ENCODE measurements around the gene TBC1D1.

TBC1D1 gene

DNA sequence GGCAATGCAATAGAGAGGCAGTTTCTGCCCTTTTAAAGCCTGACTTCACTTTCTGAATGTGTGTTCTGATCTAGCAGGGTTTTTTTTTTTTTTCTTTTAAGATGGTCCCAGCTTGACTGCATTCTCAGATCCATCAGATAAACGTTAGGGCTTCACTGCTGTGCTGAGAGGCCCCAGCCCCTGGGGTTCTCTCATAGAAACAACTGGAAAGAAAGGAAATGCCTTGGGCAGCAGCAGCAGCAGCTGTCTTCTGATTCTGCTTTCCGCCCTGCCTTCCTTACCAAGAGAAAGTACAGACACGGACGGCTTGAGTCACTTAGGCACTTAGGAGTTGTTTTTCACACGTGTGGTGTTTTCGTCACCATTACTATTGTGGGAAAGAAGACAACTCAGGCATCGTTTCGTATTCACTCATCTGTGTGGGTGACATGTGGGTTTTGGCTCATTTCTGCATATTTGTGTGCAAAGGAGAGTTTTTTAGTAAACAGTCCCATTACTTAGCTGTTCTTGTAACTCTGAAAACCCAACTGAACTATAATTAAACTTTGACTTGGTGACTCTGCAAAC lies 241.3 kb downstream of the TBC1D1 start:
- no peaks in the 10 kb centered on the region for H3K9me3 Mint-ChIP-seq
- DNase-seq (ENCODE audit: low spot score in 2 of 2) (peak; percentile 55 to 87), ATAC-seq (peak; percentile 72)
- peaks cover 74% of the 10 kb centered on the region for H3K4me1 Mint-ChIP-seq
- peaks cover 39% of the 10 kb centered on the region for H3K36me3 Mint-ChIP-seq
- peak overlapping the region; percentile 99 for H3K27ac Mint-ChIP-seq
- peak overlapping the region; percentile 70 for H3K4me3 Mint-ChIP-seq

DNA sequence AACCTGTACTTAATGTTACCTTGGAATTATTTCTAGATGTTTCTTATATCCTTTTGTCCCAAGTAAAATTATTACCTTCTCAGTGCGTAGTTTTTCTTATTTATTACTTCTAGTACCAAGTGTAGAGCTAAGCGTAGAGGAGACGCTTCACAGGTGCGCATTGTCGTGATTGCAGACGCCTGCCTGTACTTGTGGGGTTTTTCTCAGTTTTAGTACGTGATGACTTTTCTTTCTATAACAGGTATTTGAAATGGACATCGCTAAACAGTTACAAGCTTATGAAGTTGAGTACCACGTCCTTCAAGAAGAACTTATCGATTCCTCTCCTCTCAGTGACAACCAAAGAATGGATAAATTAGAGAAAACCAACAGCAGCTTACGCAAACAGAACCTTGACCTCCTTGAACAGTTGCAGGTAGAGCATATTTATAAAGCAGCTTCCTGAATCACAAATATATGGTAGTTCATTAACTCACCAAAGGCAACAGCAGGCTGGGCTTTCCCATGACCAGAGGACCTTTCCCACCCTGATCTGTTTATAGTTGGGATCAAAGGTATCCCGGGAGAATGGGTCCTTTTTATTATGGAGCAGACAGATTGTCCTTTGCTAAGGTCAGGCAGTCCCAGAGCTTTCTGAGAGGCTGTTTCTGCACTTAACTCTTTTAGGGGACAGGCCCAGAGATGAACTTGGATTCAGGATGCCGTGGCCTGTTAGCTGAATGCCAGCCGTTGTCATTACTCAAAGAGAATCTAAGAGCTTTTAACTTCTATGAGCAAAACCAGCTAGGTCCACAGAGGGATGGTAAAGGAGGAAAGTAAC lies 242.2 kb downstream of the TBC1D1 start:
- peaks cover 40% of the 10 kb centered on the region for H3K36me3 Mint-ChIP-seq
- H3K4me1 Mint-ChIP-seq, result peaks cover 67% of the 10 kb centered on the region
- DNase-seq (ENCODE audit: low spot score in 2 of 2) (no peak), ATAC-seq (no peak)
- peak overlapping the region; percentile 70 for H3K4me3 Mint-ChIP-seq
- no peaks in the 10 kb centered on the region for H3K9me3 Mint-ChIP-seq
- H3K27ac Mint-ChIP-seq, result peak overlapping the region; percentile 99

DNA sequence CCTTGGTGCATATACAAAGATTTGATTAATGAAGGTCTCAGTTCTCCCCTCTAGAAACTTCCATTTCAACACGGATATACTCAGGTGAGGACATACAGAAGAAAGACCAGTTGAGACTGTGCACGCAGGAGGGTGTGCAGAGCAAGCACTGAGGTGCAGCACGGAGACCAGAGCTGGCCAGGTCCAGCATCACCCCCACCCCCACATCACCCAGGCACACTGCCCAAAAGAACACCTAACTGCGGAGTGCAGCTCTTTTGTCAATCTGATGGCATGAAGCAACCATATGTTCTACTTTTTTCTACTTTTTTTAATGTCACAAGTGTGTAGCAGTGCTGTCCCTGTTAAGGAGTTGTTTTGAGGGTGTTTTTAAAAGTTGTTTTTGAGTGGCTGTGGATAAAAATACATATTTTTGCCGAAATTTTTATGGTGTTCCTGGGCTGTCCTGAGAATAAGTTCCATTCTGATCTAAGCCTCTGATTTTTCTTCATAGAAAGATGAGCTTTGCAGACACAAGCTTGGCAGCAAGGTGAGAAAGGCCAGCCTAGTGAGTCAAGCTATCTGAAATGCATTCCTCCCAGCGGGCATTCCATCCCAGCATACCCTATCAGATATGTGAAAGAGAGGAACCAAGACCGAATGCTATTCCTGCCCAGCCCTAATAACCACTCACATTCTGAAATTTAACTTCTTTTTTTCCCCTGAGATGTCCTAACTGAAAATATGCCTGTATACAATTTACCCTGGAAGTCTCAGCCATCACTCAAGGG lies 243.0 kb downstream of the TBC1D1 start:
- peaks cover 66% of the 10 kb centered on the region for H3K4me1 Mint-ChIP-seq
- ATAC-seq (no peak), DNase-seq (ENCODE audit: low spot score in 2 of 2) (no peak)
- H3K27ac Mint-ChIP-seq, result peak overlapping the region; percentile 99
- peak overlapping the region; percentile 70 for H3K4me3 Mint-ChIP-seq
- H3K9me3 Mint-ChIP-seq, result no peaks in the 10 kb centered on the region
- peaks cover 36% of the 10 kb centered on the region for H3K36me3 Mint-ChIP-seq

DNA sequence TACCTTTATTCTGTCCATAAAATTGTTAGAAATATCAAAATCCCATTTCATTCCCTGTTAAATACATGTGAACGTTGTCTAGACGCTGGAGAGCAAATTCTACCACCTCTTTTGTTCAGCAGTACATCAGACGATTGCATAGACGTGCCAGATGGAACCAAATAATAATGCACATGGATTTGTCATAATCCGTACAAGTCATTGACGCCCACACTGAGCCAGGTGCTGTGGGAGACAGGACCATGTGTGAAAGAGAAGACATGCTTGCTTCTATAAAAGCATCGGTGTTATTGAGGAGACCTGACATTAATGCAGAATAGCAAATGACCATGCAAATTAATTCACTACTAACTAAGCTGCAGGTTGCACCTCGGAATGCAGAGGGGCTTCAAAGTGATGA lies 244.3 kb downstream of the TBC1D1 start:
- Mint-ChIP-seq H3K27ac (no peak overlapping the region), H3K4me3 (no peak overlapping the region), H3K4me1 (peaks cover 57% of the 10 kb centered on the region), H3K36me3 (peaks cover 27% of the 10 kb centered on the region), H3K9me3 (no peaks in the 10 kb centered on the region)
- ATAC-seq (no peak), DNase-seq (ENCODE audit: low spot score in 2 of 2) (no peak)

DNA sequence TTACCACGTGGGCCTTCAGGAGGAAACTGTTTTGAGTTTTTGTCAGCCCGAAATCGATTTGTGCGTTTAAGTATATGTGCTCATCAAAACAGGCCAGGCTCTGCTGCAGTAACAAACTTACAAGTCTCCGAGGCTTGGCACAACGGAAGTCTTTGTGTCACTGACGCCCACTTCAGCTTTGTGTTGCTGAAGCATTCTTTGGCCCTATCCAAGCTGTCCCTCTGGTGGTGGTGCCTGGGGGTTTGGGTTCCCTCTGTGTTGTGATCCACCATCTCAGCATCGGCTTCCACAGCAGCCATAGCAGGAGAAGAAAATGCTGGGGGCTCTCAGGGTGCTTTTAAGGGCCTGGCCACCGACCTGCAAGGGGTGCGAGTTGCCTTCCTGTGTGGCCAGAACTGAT lies 245.7 kb downstream of the TBC1D1 start:
- ATAC-seq (no peak), DNase-seq (ENCODE audit: low spot score in 2 of 2) (no peak)
- Mint-ChIP-seq H3K27ac (no peak overlapping the region), H3K9me3 (no peaks in the 10 kb centered on the region), H3K4me3 (no peak overlapping the region), H3K4me1 (peaks cover 43% of the 10 kb centered on the region), H3K36me3 (peaks cover 16% of the 10 kb centered on the region)

DNA sequence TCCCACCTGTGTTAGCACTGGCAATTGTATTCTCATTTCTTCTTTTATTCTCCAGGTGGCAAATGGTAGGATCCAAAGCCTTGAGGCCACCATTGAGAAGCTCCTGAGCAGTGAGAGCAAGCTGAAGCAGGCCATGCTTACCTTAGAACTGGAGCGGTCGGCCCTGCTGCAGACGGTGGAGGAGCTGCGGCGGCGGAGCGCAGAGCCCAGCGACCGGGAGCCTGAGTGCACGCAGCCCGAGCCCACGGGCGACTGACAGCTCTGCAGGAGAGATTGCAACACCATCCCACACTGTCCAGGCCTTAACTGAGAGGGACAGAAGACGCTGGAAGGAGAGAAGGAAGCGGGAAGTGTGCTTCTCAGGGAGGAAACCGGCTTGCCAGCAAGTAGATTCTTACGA lies 246.2 kb downstream of the TBC1D1 start:
- no peak overlapping the region for H3K4me3 Mint-ChIP-seq
- H3K9me3 Mint-ChIP-seq, result no peaks in the 10 kb centered on the region
- H3K36me3 Mint-ChIP-seq, result peaks cover 11% of the 10 kb centered on the region
- peaks cover 42% of the 10 kb centered on the region for H3K4me1 Mint-ChIP-seq
- ATAC-seq, result no peak
- DNase-seq (ENCODE audit: low spot score in 2 of 2), result no peak
- H3K27ac Mint-ChIP-seq, result no peak overlapping the region

DNA sequence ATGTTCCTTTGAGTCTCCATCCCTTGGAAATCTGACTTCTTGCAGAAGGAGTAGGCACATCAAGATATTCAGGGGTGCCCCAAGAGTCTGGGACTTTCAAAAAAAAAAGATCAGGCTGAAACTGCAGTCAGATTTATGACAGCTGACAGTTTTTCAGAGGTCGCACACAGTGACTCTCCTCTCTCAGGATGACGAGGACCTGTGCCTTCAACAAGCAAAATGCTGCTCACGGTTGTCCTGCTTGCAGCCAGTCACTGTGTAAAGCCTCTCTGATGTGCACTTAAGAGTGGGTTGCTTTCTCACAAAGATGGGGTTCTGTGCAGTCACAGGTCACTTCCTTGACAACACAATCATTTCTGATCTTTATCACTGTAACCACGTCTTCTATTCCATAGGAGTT lies 247.5 kb downstream of the TBC1D1 start:
- ATAC-seq (peak; percentile 78), DNase-seq (ENCODE audit: low spot score in 2 of 2) (no peak)
- Mint-ChIP-seq H3K4me1 (peaks cover 42% of the 10 kb centered on the region), H3K36me3 (peaks cover 5% of the 10 kb centered on the region), H3K4me3 (no peak overlapping the region), H3K9me3 (no peaks in the 10 kb centered on the region), H3K27ac (no peak overlapping the region)

DNA sequence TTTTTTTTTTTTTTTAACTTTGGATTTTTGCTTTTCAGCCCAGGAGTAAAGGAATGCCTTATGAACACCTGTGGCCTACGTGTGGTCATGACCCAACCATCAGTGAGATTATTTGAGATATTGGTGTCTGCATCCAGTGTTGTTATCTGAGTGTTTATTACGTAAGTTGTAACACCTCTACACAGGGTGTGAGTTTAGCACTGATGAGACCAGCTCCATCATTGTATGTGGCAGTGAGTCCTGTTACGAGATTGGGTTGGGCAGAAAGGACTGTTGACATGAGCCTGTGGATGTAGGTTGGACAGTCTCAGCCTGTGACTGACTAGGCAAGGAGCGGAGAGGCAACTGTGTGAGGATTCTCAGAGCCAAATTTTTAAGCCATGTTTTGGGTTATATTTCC lies 248.3 kb downstream of the TBC1D1 start:
- no peak overlapping the region for H3K27ac Mint-ChIP-seq
- peaks cover 34% of the 10 kb centered on the region for H3K4me1 Mint-ChIP-seq
- no peak for ATAC-seq
- DNase-seq (ENCODE audit: low spot score in 2 of 2), result no peak
- H3K9me3 Mint-ChIP-seq, result no peaks in the 10 kb centered on the region
- H3K36me3 Mint-ChIP-seq, result peaks cover 5% of the 10 kb centered on the region
- H3K4me3 Mint-ChIP-seq, result no peak overlapping the region

DNA sequence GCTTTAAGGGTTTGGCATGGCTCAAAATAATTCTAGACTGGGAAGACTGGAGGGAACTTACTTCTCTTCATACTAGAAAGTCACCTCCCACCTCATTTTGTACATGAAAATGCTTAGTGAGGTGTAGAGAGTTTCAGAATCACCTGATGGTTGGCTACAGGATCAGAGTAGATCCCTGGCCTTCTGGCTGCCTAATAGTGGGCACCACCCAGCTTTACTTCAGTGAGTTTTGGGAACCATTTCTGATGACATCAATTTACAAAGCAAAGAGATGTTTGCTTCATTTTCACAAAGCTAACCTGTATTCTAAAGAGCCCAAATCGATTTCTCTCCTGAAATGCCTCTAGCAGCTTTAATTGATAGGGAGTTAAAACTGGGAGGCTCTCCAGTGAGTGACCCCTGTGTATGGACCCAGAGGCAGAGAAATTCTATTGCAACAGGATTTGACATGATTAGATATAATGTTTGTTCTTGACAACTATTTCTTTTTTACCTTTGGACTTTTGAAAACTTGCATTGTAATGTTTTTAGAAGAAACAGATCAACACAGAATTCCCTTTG lies 249.8 kb downstream of the TBC1D1 start:
- no peak for DNase-seq (ENCODE audit: low spot score in 2 of 2)
- peaks cover 5% of the 10 kb centered on the region for H3K36me3 Mint-ChIP-seq

DNA sequence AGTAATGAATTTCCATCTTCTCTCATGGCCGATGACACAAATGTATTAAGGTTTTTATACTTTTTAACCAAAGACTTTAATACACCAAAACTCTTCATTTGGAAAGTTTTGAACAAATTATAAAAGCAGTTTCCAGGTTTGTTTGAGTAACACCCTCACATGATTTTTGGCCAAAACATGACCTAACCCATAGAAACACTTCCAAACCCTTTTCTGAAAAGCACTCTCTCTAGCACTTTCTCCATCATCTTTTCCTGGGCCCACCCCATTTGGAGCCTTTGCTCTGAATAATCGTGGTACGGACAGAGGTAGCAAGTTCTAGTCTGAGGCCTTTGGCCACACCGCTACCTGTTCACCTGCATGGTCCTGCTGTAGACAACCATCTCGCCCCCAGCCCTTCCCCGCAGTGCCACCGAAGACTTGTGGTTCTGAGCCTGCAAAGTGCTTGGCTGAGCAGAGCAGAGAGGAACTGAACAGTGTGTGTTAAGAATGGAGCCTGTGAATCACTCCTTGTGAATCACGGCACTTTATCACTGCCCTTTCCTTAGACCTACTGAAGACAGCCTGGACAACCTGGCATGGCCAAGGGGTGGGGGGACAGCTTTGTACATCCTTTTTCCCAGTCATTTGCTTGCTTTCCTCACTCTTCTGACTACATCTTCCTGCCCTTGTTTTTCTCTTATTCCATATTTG lies 251.1 kb downstream of the TBC1D1 start:
- Mint-ChIP-seq H3K36me3 (peaks cover 3% of the 10 kb centered on the region), H3K9me3 (no peaks in the 10 kb centered on the region), H3K4me3 (no peak overlapping the region), H3K4me1 (peaks cover 26% of the 10 kb centered on the region), H3K27ac (peak overlapping the region; percentile 74)
- DNase-seq (ENCODE audit: low spot score in 2 of 2) (no peak), ATAC-seq (peak; percentile 75)

More for the DNA sequence above, 249.8 kb downstream of the TBC1D1 start:
- Mint-ChIP-seq H3K4me3 (no peak overlapping the region), H3K4me1 (peaks cover 26% of the 10 kb centered on the region), H3K27ac (no peak overlapping the region), H3K9me3 (no peaks in the 10 kb centered on the region)
- no peak for ATAC-seq

DNA sequence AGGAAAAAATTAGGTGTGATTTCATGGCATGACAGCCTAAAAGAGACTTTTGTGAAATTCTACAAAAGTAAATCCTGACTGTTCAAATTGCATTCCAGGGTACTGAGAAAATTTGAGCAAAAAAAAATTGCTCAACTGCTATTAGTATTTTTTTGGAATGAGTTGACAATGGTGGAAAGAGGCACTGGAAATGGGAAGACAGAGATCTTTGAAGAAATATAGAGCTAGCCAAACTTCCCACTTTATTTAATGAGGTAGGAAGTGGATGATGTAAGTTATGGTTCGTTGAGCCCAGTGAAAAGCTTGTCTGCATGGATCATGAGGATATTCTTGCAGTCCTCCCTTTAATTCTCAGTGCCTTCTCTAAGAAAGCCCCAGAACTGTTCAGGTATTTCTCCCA lies 253.1 kb downstream of the TBC1D1 start:
- H3K9me3 Mint-ChIP-seq, result no peaks in the 10 kb centered on the region
- ATAC-seq (no peak), DNase-seq (ENCODE audit: low spot score in 2 of 2) (no peak)
- H3K4me1 Mint-ChIP-seq, result peaks cover 22% of the 10 kb centered on the region
- H3K4me3 Mint-ChIP-seq, result no peak overlapping the region
- no peak overlapping the region for H3K27ac Mint-ChIP-seq
- H3K36me3 Mint-ChIP-seq, result no peaks in the 10 kb centered on the region

DNA sequence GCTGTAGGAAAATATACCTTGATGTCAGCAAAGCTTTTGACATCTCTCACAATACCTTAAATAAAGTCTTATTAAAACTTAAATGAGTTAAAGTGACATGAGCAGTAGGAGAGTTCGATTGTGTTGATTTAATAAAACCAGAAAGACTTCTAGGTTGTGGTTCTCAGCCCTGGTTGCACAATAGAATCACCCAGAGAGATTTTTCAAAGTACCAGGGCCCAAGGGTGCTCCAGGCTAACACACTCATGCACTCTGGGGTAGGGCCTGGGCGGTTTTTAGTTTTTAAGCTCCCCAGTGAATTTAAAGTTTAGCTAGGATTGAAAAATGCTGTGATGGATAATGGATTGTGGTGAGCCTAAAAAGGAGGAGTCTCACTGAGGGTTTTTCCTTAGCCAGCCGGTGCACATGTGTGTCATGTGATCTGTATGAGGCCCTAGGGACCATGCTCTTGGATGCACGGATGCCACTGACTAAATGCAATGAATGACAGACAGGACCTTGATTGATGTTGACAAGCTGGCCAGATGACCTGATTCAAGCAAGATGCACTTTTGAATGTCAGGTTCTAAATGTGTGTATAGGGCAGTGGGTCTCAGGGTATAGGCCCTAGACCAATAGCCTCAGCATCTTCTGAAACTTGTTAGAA lies 254.3 kb downstream of the TBC1D1 start:
- peaks cover 19% of the 10 kb centered on the region for H3K4me1 Mint-ChIP-seq
- no peak for ATAC-seq
- H3K36me3 Mint-ChIP-seq, result no peaks in the 10 kb centered on the region

DNA sequence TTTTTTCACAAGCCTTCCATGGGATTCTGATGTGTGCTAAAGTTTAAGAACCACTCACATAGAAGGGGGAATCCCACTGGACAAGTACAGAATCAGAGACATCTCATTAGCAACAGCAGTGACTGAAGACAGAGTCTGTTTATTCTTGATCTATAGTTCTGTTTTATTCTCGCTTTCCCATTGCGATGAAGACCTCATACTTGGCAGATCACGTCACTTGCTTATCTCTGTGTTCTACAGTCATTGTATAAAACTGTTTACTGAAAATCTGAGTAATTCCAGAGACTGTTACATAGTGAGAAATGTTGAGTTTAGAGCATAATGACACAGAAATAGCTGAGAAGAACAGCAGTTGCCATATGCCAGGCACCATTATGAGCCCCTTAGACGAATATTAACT lies 254.9 kb downstream of the TBC1D1 start:
- no peaks in the 10 kb centered on the region for H3K36me3 Mint-ChIP-seq
- H3K4me1 Mint-ChIP-seq, result peaks cover 19% of the 10 kb centered on the region
- ATAC-seq (peak; percentile 53), DNase-seq (ENCODE audit: low spot score in 2 of 2) (no peak)
- H3K4me3 Mint-ChIP-seq, result no peak overlapping the region
- no peaks in the 10 kb centered on the region for H3K9me3 Mint-ChIP-seq
- no peak overlapping the region for H3K27ac Mint-ChIP-seq

More for the DNA sequence above, 254.3 kb downstream of the TBC1D1 start:
- H3K27ac Mint-ChIP-seq, result no peak overlapping the region
- no peak for DNase-seq (ENCODE audit: low spot score in 2 of 2)
- H3K9me3 Mint-ChIP-seq, result no peaks in the 10 kb centered on the region
- no peak overlapping the region for H3K4me3 Mint-ChIP-seq

DNA sequence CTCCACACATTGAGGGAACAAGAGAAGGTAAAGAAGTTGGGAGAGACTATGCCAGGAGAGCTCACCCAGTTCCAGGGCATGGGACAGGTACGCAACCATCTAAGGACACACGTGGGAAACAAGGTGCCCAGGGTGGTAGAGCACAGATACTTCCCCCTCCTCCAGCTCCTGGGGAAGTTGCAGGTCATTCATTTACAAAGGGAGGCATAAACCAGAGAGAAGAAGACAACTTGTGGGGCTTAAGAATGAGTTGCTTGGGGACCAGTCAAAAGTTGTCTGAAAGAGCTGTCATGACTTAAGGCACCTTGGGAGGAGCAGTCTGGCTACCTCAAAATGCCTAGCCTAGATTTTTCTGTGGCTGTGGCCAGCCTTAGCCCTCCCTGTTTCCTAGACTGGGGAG lies 255.5 kb downstream of the TBC1D1 start:
- no peak overlapping the region for H3K4me3 Mint-ChIP-seq

More for the DNA sequence above, 255.5 kb downstream of the TBC1D1 start:
- Mint-ChIP-seq H3K36me3 (no peaks in the 10 kb centered on the region), H3K27ac (no peak overlapping the region), H3K4me1 (peaks cover 19% of the 10 kb centered on the region), H3K9me3 (no peaks in the 10 kb centered on the region)
- no peak for DNase-seq (ENCODE audit: low spot score in 2 of 2)
- no peak for ATAC-seq

Measured in stimulated activated effector memory CD8-positive, alpha-beta T cell treated with anti-CD3 and anti-CD28 coated beads, Interleukin-12 subunit alpha, Interleukin-12 subunit beta, amount 100 ng/mL, for 72 hours (primary cell).